ENCODE data around the gene TLX3. TPM values are rescaled to one million over a fixed set of nuclear protein-coding genes. Genes with fewer than 3 reads are reported as not detected.

Gene TLX3
- total RNA-seq, 1 experiment from 2014 or later = not detected

DNA sequence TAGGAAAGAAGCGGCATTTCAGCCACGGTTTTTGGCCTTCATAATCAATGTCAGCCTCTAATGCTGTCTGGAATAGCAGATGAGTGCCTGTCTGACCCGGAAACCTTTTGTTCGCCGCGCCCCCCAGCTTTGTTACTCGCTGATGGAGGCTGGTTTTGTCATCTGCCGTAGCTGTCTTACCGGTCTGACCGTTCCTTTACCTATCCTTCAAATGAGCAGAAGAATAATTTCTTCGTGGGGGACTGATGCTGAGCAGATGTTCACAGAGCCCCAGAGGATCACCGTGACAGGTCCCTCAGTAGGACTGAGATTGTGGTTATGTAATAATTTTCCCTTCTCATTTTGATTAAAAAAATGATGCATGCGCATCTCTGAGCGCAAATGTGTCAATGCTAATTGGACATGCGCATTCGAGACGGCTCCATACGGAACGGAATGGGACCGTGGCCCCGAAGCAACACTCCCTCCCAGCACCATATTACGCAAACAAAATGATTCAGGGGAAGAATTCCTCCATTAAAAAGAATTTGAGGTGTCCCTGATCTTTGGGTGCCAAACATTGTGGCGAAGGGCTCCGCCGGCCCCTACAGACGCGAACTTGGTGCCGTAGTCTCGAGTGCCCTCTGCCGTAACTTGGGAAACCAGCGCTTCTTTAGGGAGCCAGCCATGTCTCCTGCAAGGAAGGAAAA is 27.6 kb downstream of the TLX3 start:
- in situ Hi-C loops (cut with HindIII; ENCODE audit: low pct_unique_long_range_greater_than_20kb, low sequenced_read_pairs) = no loop called here
- peak; percentile 96 for ATAC-seq
- intact Hi-C loops (cut with micrococcal nuclease; ENCODE audit: unreplicated experiment) = loop anchor here (1.0 to 10.0 kb wide), 5 partner anchors 61 to 592 kb away; no protein-coding TSS in a partner anchor
- Histone ChIP-seq H3K4me1 (ENCODE audit: control insufficient read depth, insufficient read depth, low read length) (no peaks in the 10 kb centered on the region), H3K36me3 (ENCODE audit: control insufficient read depth, insufficient read depth, low read length) (no peaks in the 10 kb centered on the region), H3K4me3 (ENCODE audit: low read depth in 2 of 2, low read length in 2 of 2) (peak overlapping the region; percentile 34 to 74), H3K9me3 (ENCODE audit: control insufficient read depth, insufficient read depth, low read depth, low read length) (no peaks in the 10 kb centered on the region), H3K27me3 (ENCODE audit: control insufficient read depth, insufficient read depth, low read length) (peaks cover 11% of the 10 kb centered on the region), H3K27ac (ENCODE audit: low read length) (no peak overlapping the region)
- ChIA-PET CTCF (interaction anchor here (0.6 to 0.8 kb wide), 2 partner anchors 527 to 961 kb away, joined by 3 to 4 read pairs; no protein-coding TSS in a partner anchor), POLR2A (no interaction called here)
- no TSS peak for BruUV-seq (replicated peaks)
- TF ChIP-seq CTCF (IDR thresholded peaks at IDR 0.05) (peak; percentile 90), POLR2AphosphoS5 (IDR thresholded peaks at IDR 0.05; ENCODE audit: low read depth, low read length) (no peak)
- DNase-seq (ENCODE audit: low read depth, low spot score) = peak; percentile 33

- TF ChIP-seq CTCF (IDR thresholded peaks at IDR 0.05) = peak; percentile 65
- TF ChIP-seq REST (IDR thresholded peaks at IDR 0.05; ENCODE audit: insufficient read depth in 1 of 2, low read depth in 2 of 2, low read length in 1 of 2) = no peak
- no peak for TF ChIP-seq POLR2AphosphoS5 (IDR thresholded peaks at IDR 0.05; ENCODE audit: low read depth, low read length)
- no peak for TF ChIP-seq TCF7L2 (IDR thresholded peaks at IDR 0.05; ENCODE audit: low read depth, low read length)
- no peak for TF ChIP-seq SIN3A (IDR thresholded peaks at IDR 0.05; ENCODE audit: borderline replicate concordance, insufficient read depth, low read depth, low read length)
- BruUV-seq (replicated peaks) = no TSS peak
- ATAC-seq (peak; percentile 22; the same call in 1 of the 2 replicates), DNase-seq (ENCODE audit: low read depth, low spot score) (no peak)
- in situ Hi-C loops (cut with HindIII; ENCODE audit: low pct_unique_long_range_greater_than_20kb, low sequenced_read_pairs) = no loop called here
- intact Hi-C loops (cut with micrococcal nuclease; ENCODE audit: unreplicated experiment) = loop anchor here (1.0 to 10.0 kb wide), 5 partner anchors 62 to 592 kb away; no protein-coding TSS in a partner anchor
- Histone ChIP-seq H3K27ac (ENCODE audit: low read length) (no peak overlapping the region), H3K9me3 (ENCODE audit: control insufficient read depth, insufficient read depth, low read depth, low read length) (no peaks in the 10 kb centered on the region), H3K36me3 (ENCODE audit: control insufficient read depth, insufficient read depth, low read length) (no peaks in the 10 kb centered on the region), H3K4me1 (ENCODE audit: control insufficient read depth, insufficient read depth, low read length) (no peaks in the 10 kb centered on the region), H3K4me3 (ENCODE audit: low read depth in 2 of 2, low read length in 2 of 2) (peak overlapping the region; percentile 34 to 74), H3K27me3 (ENCODE audit: control insufficient read depth, insufficient read depth, low read length) (peaks cover 11% of the 10 kb centered on the region)
- ChIA-PET POLR2A (no interaction called here), CTCF (interaction anchor here (0.8 kb wide), 1 partner anchor 528 kb away, joined by 3 read pairs; no protein-coding TSS in a partner anchor)
Measured at GRCh38 chr5:171337210-171337569, 28.1 kb downstream of the TLX3 start.
